ENCODE data around the gene TMEM132D.

TMEM132D gene

GRCh38 chr12:129530984-129531383 is 372.8 kb downstream of the TMEM132D start:
- peak; percentile 27 to 28 for DNase-seq

GRCh38 chr12:129530517-129530916 is 373.3 kb downstream of the TMEM132D start:
- DNase-seq: no peak

GRCh38 chr12:129527506-129527905 is 376.3 kb downstream of the TMEM132D start:
- DNase-seq: no peak

GRCh38 chr12:129523621-129524020 is 380.2 kb downstream of the TMEM132D start:
- no peak for DNase-seq

GRCh38 chr12:129520739-129521138 is 383.1 kb downstream of the TMEM132D start:
- DNase-seq: no peak

- DNase-seq: no peak
These were observed 400.0 kb downstream of the TMEM132D start for GRCh38 chr12:129503802-129504201.

- no peak for DNase-seq
These were observed 407.6 kb downstream of the TMEM132D start for GRCh38 chr12:129496226-129496625.

- no peak for DNase-seq
These were observed 409.1 kb downstream of the TMEM132D start for GRCh38 chr12:129494766-129495165.

- DNase-seq: no peak
These were observed 409.6 kb downstream of the TMEM132D start for GRCh38 chr12:129494260-129494659.

- DNase-seq: no peak
These were observed 414.6 kb downstream of the TMEM132D start for GRCh38 chr12:129489100-129489676.

GRCh38 chr12:129486931-129487330 is 416.9 kb downstream of the TMEM132D start:
- DNase-seq: no peak

GRCh38 chr12:129483111-129483893 is 420.5 kb downstream of the TMEM132D start:
- DNase-seq: peak in 1 of 2 experiments; percentile 33

GRCh38 chr12:129481921-129482320 is 421.9 kb downstream of the TMEM132D start:
- DNase-seq: no peak

- no peak for DNase-seq
These were observed 433.6 kb downstream of the TMEM132D start for GRCh38 chr12:129470196-129470595.

- no peak for DNase-seq
These were observed 436.1 kb downstream of the TMEM132D start for GRCh38 chr12:129467726-129468125.

- no peak for DNase-seq
These were observed 436.5 kb downstream of the TMEM132D start for GRCh38 chr12:129467289-129467688.

GRCh38 chr12:129466499-129466898 is 437.3 kb downstream of the TMEM132D start:
- no peak for DNase-seq

GRCh38 chr12:129459886-129460285 is 443.9 kb downstream of the TMEM132D start:
- DNase-seq: no peak

- DNase-seq: no peak
These were observed 457.1 kb downstream of the TMEM132D start for GRCh38 chr12:129446696-129447095.

- no peak for DNase-seq
These were observed 463.5 kb downstream of the TMEM132D start for GRCh38 chr12:129440278-129440677.

- no peak for DNase-seq
These were observed 469.0 kb downstream of the TMEM132D start for GRCh38 chr12:129434790-129435189.

- DNase-seq: no peak
These were observed 475.4 kb downstream of the TMEM132D start for GRCh38 chr12:129428240-129428936.

- no peak for DNase-seq
These were observed 480.7 kb downstream of the TMEM132D start for GRCh38 chr12:129423041-129423580.

GRCh38 chr12:129413295-129413694 is 490.5 kb downstream of the TMEM132D start:
- no peak for DNase-seq
